ENCODE data around the gene ZBTB7C.

DNA sequence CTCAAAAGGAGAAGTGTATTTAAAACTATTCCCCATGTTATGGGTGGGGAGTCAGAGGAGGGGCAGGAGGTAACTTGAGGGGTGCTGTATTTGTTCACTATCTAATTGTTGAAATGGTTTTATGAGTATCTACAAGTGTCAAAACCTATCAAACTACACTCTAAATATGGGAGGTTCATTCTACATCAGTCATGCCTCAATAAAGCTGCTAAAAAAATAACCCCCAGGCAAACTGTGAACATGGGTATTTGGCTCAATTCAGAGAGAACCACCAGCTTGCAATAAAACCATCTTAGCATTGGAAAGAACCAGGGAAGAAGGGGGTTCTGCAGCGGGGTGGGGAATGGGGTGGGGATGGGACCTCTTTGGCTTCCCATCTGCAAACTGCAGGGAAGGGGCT lies 302.7 kb downstream of the ZBTB7C start:
- TF ChIP-seq EZH2 (IDR thresholded peaks at IDR 0.05; ENCODE audit: borderline replicate concordance, low read depth, low read length, poor library complexity, severe bottlenecking) (no peak), CTCF (conservative IDR thresholded peaks at IDR 0.05; ENCODE audit: low read depth, low read length) (no peak)
